Stimulated activated CD4-positive, alpha-beta T cell treated with anti-CD3 and anti-CD28 coated beads, Interleukin-2, amount 100 ng/mL, for 4 hours (primary cell): ENCODE measurements around the gene RUSC1.
A peak's percentile ranks its signal among the peaks of the same experiment; 100 is the strongest.
"Not testable (repeated sequence)": the region's sequence is repeated elsewhere in the genome, so short reads cannot be mapped to it uniquely, and the experiment has no call there.

Experiments used
- DNase-seq: peaks from one replicate; pipeline ENCODE4 v3.0.0-alpha.2; 2020; ENCODE audit warnings: low read depth

The RUSC1 gene

GRCh38 chr1:155322953-155323728 is 2.4 kb downstream of the RUSC1 start:
- DNase-seq, result peak; percentile 75

- peak; percentile 63 for DNase-seq
Measured at GRCh38 chr1:155323729-155324036, 3.0 kb downstream of the RUSC1 start.

DNA sequence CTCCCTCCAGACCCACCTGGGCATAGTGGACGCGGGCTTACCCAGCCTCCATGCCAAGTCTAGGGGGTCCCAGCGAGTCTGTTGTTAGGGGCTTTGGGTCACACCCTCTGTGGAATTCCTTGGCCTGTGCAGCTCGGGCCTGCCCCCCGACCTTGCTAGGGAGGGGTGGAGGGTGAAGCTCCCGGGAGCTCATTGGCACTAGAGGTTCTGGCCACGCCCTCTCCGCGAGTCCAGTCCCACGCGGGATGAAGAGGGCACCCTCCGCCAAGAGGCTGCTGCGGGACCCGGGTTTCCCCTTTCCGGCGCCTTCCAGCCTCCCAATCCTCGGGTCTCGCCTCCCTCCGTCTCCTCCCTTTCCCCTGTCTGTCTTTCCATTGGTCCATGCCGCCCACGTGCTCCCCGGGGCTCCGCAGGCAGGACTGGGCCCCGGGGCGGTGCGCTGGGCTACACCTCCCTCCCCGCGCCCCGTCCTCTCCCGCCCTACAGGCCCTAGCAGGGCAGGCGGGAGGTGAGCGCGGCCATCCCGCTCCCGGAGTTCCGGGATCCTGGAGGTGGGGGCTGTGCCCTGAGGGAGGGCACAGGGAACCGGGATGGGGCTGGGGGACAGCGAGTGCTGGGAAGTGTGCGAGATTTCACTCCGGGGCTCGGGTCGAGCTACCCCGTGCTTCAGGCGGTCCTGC is 3.5 kb downstream of the RUSC1 start:
- DNase-seq, result peak; percentile 74

DNA sequence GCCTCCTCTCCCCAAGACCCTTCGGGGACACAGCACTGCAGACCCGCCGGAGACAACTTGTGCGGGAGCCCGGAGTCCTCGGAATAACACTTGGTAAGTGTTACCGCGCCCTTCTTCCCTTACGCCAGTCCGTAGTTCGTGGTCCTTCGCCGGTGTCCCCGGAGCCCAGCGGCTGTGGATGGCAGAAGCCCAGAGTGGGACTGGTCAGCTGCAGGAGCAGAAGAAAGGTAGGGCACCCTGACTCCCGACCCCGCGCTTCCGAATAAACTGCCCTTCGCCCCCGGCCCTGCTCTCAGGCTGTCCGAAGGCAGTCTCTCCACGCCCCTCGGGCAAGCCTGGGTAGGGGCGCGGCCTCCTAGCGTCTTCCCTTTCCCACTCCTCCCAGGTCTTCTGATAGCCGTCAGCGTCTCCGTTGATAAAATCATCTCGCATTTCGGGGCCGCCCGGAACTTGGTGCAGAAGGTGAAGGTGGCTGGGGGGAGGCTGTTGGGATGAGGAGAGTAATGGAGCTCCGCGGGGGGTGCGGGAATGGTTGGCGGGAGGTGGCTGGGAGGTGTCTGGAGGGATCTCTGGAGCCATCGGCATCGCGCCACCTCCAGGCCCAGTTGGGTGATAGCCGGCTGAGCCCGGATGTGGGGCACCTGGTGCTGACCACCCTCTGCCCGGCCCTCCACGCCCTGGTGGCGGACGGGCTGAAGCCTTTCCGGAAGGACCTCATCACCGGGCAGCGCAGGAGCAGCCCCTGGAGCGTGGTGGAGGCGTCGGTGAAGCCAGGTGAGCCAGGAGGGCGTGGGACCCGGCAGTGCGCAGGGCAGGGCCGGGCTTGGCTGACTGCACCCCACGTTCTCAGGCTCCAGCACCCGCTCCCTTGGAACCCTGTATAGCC is 4.3 kb downstream of the RUSC1 start:
- DNase-seq, result no peak

DNA sequence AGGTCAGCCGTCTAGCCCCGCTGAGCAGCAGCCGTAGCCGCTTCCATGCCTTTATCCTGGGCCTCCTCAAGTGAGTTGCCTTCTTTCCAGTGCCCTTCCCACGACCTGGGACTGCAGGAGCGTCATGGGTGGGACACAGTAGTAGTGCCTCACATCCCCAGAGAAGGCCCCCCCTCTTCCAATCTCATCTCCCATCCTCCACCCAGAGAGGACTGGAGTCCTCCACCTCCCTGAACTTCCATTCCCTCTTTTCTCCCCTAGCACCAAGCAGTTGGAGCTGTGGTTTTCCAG is 4.9 kb downstream of the RUSC1 start:
- DNase-seq, result no peak

DNA sequence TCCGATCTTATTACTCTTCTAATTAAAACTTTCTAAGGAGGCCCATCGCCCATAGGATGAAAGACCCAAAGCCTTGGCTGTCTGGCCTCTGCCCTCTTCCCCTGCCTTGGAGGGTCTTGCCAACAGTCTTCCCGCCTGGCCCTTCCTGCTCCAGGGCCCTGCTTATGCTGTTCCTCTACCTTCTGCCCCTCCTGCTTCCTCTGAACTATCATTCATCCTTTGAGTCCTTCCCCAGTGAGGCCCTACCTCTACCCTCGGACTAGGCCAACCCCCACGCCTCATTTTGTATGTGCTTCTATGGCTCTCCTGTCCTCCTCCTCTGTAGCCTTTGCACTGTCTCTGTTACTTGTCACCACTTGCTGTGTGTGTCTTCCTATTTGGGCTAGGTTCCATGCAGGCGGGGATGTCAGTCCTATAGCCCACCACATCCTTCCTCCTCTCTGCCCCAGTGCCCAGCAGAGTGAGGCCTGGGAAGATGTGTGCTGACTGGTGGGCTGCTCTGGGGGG is 5.4 kb downstream of the RUSC1 start:
- no peak for DNase-seq

- DNase-seq, result no peak
Measured at GRCh38 chr1:155326631-155327037, 5.9 kb downstream of the RUSC1 start.

GRCh38 chr1:155327981-155328380 is 7.3 kb downstream of the RUSC1 start:
- DNase-seq, result no peak

DNA sequence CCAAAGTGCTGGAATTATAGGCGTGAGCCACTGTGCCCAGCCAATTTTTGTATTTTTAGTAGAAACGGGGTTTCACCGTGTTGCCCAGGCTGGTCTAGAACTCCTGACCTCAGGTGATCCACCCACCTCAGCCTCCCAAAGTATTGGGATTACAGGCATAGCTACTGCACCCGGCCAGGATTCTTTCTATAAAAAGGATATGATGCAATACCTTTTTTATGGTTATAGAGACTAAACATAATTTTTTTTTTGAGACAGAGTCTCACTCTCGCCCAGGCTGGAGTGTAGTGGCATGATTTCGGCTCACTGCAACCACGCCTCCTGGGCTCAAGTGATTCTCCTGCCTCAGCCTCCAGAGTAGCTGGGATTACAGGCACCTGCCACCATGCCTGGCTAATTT is 8.2 kb downstream of the RUSC1 start:
- DNase-seq, result not testable (repeated sequence)

DNA sequence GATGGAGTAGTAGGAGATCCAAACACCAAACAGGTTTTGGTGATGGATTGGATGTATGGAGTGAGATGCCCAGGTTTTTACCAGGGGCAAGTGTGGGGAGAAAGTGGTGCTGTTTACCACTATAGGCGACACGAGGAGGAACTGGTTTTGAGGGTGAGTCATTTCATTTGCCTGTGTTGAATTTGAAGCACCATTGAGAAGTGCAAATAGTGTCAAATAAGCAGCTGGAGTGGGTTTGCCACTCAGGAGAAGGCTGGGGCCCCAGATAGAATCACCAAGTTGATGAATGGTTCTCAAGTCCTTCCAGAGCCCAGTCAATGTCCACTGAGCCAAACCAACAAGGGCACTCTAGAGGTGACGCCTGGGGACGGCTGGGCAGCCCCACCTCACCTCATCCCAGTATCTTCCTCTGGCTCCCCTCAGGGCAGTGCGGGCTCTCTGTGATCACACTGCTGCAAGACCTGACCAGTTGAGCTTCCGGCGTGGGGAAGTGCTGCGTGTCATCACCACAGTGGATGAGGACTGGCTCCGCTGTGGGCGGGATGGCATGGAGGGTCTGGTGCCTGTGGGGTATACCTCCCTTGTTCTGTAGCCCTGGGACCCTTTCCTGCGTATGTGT is 9.4 kb downstream of the RUSC1 start:
- DNase-seq, result no peak

DNA sequence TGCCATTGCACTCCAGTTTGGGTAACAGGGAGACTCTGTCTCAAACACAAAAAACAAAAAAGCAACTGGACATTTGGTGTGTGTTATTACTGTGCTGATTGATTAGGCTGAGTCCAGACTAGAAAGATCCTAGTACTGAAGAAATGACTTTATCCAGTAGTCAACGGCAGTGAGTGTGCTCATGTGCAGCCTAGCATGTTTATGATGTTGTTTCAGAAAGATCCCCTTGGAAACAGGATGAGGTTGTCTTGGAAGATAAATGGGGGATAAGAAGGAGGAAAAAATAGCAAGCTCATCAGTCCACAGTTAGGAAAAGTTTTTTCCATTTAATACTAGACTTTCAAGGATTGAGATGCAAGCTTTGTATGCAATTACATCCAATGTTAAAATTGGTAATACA is 14.3 kb downstream of the RUSC1 start:
- no peak for DNase-seq

GRCh38 chr1:155339515-155340097 is 18.9 kb downstream of the RUSC1 start:
- DNase-seq, result no peak

DNA sequence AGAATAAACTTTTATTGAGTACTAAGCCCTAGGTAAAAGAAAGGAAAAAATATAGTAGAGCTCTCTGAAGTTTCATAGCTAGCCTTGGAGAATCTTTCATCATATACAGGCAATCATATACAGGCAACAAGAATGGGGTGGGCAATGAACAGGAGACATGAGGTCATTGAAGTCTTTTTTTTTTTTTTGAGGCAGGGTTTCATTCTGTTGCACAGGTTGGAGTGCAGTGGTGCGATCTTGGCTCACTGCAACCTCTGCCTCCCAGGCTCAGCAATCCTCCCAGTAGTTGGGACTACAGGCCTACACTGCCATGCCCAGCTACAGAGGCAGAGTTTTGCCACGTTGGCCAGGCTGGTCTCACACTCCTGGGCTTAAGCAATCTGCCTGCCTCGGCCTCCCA is 22.1 kb downstream of the RUSC1 start:
- no peak for DNase-seq

- DNase-seq, result no peak
Measured at GRCh38 chr1:155352631-155353030, 31.9 kb downstream of the RUSC1 start.

DNA sequence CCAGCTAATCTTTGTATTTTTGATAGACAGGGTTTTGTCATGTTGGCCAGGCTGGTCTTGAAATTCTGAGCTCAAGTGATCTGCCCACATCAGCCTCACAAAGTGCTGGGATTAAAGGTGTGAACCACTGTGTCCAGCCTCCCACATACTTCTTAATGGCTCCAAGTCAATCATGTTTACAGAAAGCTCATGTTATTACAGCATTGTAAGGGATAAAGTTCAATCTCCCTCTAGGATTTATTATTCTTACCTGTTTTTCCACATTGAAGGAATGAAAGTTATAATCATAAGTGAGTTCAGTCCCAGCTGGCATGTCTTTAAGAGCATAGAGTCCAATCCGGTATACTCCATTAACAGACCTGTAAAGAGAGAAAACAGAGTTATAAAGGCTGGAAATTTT is 39.4 kb downstream of the RUSC1 start:
- DNase-seq, result no peak

DNA sequence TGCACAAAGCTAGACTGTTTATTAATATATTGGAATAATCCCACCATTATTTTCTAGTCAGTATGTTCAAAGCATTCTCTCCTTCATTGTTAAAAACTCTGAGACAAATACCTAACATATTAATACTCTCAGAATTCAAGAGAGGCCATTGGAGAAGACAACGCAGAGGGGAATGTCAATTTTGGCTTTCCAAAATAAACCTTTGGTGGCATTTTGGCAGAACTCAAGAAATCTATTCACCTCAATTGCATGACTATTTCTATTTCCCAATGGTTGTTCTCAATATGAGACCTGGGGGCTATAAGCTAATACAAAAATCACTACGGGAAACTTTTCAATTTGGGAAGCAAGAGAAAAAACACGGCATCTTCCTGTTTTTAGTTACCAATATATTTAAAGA is 58.5 kb downstream of the RUSC1 start:
- no peak for DNase-seq

DNA sequence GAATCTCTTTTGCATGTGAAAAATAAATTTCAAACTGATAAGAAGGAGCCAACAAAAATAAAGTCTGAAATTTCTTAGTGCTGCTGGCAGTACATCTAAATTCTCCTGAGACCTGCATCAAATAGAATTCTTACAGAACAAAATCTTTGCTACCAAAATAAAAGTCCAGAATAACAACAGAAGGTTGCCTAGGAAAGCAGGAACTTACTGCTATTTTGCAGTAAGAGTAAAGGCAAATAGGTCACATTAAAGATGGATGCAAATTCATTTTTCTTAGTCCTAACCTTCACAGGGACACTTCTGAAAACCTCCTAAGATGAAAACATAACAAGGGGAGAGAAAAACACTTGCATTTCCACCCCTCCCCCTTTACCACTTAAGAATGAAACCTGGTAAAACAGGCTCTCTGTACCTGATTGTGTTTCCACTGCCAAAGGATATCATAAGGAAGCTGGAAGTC is 59.0 kb downstream of the RUSC1 start:
- no peak for DNase-seq
